Colon (tissue), 2 donors: ENCODE data around the gene GBF1.

Source experiments
- FAIRE-seq: peaks from 2 replicates; lab custom pipeline; 2012; peaks lifted over from hg19 to GRCh38; lab: Jason Lieb, UNC
- donor health status: control.
- donor health status: control.

GBF1 gene

GRCh38 chr10:102409604-102410428, 164.5 kb downstream of the GBF1 start:
- no peak for FAIRE-seq

- FAIRE-seq, result no peak
These were observed 165.2 kb downstream of the GBF1 start for GRCh38 chr10:102410429-102411073.

- no peak for FAIRE-seq
These were observed 166.3 kb downstream of the GBF1 start for GRCh38 chr10:102411341-102412255.

GRCh38 chr10:102412293-102412692, 167.0 kb downstream of the GBF1 start:
- FAIRE-seq, result no peak

- FAIRE-seq, result no peak
These were observed 167.8 kb downstream of the GBF1 start for GRCh38 chr10:102413053-102413705.

GRCh38 chr10:102413806-102414561, 168.7 kb downstream of the GBF1 start:
- no peak for FAIRE-seq

GRCh38 chr10:102414749-102415148, 169.4 kb downstream of the GBF1 start:
- FAIRE-seq, result no peak

GRCh38 chr10:102416283-102416682, 171.0 kb downstream of the GBF1 start:
- no peak for FAIRE-seq

- no peak for FAIRE-seq
These were observed 171.4 kb downstream of the GBF1 start for GRCh38 chr10:102416695-102417094.

- FAIRE-seq, result no peak
These were observed 173.4 kb downstream of the GBF1 start, which contains the start of gene PSD for GRCh38 chr10:102418622-102419268. Gene PSD, minus strand, starts transcription at chr10:102418785. Its CDS starts 1,747 bp downstream, at chr10:102417038.

GRCh38 chr10:102419269-102420180, 174.2 kb downstream of the GBF1 start:
- no peak for FAIRE-seq

- no peak for FAIRE-seq
These were observed 174.9 kb downstream of the GBF1 start for GRCh38 chr10:102420181-102420713.

GRCh38 chr10:102420714-102421506, 175.6 kb downstream of the GBF1 start, which contains the start of gene FBXL15:
Gene FBXL15, plus strand, starts transcription at chr10:102420836. Its CDS starts 294 bp downstream, at chr10:102421130.
- FAIRE-seq, result peak; percentile 61

- FAIRE-seq, result no peak
These were observed 176.1 kb downstream of the GBF1 start for GRCh38 chr10:102421507-102421756.

GRCh38 chr10:102421757-102422512, 176.6 kb downstream of the GBF1 start:
- FAIRE-seq, result no peak

- FAIRE-seq, result no peak
These were observed 177.3 kb downstream of the GBF1 start for GRCh38 chr10:102422545-102423129.

GRCh38 chr10:102423372-102423968, 178.1 kb downstream of the GBF1 start:
- no peak for FAIRE-seq
